ENCODE measurements around the gene FRAS1.
A peak's percentile ranks its signal among the peaks of the same experiment; 100 is the strongest.
"Not testable (repeated sequence)": the region's sequence is repeated elsewhere in the genome, so short reads cannot be mapped to it uniquely, and the experiment has no call there.

Gene FRAS1

DNA sequence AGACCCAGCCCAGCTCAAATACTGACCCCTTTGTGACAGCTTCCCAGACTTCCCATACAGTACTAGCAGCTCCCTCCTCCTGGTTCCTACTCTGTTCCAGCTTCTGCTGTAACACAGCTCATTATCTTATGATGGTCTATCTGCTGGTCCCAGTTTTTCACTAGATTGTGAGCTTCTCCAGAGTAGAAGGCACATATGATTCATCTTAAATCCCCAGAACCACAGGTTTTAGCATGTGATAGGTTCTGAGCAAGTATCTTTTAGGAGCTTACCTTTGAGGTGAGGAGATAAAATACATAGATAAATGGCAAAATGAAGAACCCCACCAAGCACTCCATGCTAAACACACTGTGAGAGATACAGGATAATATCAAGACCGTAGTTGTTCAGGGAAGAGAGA lies 466.9 kb downstream of the FRAS1 start:
- DNase-seq: no peak

DNA sequence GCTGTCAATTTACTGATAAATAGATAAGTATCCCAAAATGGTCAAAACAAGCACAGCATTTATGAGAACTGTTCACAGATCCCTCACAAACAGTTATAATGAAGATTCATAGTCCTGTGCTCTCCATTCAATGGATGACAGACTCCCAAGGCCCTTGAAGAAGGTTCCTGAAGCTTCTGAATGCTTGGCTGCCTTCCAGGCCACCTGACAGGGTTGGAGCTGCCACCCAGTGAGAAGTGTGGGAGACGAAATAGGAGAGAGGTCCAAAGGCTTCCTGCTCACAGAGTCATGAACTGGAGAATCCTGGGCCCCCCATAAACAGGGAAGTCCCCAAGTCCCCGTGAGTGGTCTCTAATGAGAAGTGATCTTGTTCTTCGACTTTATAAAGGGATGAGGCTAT lies 468.4 kb downstream of the FRAS1 start:
- no peak for DNase-seq

DNA sequence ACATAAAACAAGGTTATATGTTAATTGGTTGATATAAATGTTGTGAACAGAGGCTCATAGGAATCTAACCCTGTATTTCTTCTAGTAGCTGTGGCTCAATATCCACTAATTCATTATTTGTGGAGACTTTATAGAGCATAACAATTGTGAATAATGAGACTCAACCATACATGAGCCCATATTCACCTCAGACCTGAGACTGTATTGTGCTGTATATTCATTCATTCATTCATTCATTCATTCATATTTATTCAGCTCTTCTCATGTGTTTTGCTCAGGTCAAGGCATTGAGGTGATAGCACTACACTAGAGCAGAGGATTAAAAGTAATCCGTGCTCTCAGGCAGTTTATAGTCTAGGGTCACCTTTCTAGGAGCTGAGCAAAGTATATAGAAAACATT lies 470.0 kb downstream of the FRAS1 start:
- DNase-seq: no peak

DNA sequence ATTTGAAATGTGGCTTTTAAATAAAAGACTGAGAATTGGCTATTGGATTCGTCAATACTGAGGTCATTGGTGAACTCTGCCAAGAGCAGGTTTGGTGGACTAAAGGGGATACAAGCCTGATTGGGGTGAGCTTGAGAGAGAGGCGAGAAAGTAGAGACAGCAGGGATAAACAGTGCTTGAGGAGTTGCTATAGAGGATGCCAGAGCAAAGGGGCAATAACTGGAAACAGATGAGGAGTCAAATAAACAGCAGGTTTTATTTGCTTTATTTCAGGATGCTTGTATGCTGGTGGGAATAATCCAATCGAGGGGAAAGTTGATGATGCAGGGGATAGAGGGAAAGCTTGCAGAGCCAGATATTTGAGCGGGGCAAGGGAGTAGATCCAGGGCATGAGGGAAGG lies 470.4 kb downstream of the FRAS1 start:
- no peak for DNase-seq

DNA sequence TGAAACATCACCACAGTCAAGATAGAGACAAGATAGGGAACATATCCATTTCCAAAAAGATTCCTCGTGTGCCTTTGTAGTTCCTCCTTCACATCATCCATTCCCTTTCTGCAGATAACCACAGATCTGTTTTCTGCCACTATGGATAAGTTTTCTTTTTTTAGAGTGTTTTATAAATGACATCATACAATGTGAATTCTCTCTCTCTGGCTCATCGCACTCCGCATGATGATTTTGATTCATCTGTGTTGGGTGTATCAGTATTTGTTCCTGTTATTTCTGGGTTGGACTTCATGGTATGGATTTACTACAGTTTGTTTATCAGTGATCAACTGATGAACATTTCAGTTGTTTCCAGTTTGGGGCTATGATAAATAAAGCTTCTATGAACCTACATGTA lies 471.2 kb downstream of the FRAS1 start:
- no peak for DNase-seq

DNA sequence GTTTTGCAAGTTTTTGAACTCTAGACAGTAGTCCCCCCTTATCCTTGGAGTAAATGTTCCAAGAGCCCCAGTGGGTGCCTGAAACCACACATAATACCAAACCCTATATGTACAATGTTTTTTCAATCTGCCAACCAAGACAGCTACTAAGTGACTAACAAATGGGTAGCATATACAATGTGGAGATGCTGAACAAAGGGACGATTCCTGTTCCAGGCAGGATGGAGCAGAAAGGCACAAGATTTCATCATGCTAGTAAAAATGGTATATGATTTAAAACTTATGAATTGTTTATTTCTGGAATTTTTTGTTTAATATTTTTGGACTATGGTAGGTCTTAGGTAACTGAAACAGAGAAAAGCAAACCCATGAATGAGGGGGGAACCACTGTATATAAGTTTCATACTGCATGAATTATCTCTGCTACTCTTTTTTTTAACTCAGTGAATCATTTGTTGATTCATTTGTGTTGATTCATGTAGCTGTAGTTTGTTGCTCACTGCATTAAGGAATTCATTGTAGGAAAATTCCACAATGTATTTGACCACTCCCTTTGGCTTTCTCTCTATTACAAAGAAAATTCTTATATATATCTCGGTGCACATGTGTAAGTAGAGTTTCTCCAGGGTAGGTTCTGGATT lies 472.6 kb downstream of the FRAS1 start:
- peak in 1 of 2 experiments; percentile 26 for DNase-seq

DNA sequence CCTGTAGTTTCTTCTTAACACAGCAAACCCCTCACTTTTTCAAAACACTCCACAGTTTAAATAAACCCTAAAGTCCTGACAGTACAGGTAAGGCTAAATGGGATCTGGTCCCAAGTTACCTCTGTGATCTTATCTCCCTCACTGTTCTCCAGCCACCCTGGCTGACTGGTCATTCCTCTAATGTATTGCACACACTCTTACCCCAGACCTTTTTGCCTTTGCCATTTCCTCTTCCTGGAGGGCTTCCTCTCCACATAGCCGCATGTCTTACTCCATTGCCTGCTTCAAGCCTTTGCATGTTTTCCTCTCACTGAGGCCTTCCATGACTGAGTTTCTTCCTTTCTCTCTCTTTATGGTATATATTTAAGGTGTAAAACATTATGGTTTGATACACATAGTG lies 474.9 kb downstream of the FRAS1 start:
- DNase-seq: no peak

DNA sequence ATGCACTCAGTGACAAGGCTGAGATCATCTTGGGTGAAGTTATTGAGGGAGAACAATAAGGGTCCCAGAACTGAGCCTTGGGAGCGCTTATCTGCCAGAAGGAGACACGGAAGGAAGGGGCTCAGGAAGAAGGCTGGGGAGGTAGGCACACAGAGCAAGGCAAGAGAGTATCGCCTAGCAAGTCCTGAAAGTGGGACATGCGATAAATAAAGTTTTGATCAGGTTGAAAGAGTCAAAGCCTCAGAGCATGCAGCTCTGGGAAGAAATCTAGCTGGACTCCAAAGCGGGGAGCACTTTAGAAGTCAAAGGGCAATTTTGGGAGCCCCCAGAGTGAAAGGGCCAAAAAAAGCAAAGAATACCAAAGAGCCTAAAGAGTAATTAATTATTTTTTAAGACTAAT lies 476.7 kb downstream of the FRAS1 start:
- DNase-seq: no peak

DNA sequence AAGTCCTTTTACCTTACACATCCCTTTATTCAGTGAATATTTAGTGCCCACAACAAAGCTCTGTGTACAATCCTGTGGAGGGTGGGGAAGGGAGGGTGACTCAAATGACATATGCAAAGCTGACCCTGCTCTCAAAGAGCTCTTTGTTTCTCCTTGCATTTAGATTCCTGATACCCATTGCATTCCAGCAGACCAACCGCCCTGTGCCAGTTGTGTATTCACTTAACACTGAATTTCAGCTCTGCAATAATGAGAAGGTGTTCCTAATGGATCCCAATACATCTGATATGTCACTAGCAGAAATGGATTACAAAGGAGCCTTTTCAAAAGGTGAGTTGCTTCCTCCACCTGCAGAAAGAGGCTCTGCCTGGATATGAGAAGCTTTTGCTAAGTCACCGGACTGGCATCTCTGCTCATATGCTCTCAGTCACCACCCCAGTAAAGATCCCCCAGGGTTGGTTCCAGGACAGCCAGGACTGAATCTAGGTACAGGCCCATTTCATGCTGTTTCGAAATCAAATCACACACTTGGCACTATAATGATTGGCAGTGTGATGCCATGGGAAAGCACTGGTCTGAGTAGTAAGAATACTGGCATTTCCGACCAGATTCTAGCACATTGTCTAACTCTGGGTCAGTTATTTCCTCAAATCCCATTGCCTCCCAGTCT lies 477.3 kb downstream of the FRAS1 start:
- DNase-seq: peak in 1 of 2 experiments; percentile 4

DNA sequence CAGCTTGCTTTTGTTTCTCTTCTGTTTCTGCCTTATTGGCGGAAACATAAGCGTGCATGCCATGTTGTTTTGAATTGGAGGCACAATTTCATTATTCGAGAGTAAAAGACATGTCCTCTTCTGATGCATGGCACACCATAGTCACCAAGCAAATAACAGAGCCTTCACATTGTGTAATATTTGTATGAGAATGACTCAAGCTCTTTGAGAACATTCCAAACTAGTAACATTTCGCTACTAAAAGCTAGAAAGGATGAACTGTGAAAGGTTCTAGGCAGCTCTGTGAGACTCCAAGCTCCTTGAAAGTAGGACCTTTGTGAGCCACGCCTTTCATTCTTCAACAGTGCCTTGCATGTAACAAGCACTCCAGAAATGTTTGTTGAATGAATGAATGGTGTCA lies 485.2 kb downstream of the FRAS1 start:
- no peak for DNase-seq

DNA sequence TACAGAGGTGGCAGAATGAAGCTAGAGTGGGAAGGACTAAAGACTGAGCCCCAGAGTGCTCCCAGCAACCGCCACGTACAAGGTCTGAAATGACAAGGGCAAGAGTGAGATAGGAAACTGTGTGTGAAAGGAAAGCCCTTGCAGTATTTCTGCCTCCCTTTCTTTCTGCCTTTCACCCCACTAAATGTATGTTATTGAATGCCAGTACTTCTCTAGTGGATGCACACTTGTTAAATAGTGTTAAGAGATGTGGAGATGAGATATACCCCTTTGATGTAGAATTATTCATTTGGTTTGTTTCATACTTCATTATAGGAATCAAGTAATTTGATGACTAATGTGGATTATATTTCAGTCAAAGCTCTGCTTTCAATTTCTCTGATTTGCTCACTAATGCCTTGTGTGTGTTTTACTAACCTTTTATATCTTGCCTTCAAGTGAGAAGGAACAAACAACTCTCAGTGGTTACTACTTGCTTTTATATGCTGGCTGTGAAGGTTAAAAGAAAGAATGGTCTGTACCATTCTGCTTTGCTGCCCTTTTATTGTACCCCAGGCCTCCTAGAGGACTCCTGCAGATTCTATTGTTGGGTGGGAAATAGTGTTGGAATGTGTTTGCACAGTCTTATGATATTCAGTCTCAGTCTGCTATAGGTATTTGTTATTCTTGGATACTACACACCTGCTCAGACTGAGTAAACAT lies 486.5 kb downstream of the FRAS1 start:
- no peak for DNase-seq

DNA sequence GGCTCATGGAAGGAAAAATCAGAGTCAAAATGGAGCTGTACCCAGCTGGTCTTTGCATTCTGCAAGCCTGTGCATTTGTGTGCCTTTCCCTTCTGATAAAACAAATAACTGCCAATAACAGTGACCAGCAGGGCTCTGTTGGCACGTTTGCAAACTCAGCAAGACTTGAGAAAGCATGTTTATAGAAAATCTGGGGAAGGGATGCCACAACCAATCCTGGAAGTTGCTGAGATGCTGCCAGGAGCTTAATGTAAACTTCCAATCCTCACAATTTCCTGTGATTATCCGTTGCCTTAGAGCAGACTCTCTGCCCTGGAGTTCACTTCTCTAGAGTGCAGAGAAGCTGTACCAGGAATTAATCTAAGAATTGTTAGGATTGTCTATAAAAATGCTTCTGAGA lies 487.6 kb downstream of the FRAS1 start:
- no peak for DNase-seq

DNA sequence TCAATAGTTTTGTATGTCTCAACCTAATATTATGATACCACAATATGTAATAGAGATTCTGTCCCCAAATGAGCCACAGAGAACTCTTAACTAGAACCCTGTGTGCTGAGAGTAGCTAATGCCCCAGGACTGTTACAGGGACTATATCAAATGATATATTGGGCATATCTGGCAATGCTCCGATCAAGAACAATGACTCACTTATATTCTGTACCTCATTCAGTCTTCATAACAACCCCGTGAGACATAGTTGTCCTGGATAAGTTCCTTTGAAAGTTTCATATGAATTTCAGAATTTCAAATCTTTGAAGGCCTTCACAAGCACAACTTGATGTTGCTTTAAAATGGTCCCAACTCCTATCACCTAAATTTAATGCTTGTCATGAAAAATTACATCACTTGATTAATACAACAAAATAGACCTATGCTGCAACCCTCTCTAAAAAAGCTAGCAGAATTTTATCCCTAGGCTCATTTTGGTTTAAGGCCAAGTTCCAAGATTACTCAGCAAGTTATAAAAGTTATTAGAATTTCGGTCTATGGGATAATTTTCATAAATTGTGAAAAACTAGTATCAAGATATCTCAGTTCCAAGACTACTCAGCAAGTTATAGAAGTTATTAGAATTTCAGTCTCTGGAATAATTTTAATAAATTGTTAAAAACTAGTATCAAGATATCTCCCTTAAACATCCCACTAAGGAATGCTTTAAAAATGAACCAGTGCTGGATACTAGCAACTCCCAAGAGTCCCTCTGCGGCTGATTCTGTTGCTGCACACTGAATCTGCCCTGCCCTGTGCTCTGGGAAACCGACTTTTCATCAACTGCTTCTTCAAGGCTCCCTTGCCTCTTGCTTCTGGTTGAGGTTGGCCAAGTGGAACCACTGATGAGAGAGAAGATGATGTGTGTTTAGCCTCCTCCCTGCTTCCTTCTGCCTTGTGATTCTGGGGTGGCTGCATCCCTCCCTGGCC lies 488.4 kb downstream of the FRAS1 start:
- DNase-seq: no peak

DNA sequence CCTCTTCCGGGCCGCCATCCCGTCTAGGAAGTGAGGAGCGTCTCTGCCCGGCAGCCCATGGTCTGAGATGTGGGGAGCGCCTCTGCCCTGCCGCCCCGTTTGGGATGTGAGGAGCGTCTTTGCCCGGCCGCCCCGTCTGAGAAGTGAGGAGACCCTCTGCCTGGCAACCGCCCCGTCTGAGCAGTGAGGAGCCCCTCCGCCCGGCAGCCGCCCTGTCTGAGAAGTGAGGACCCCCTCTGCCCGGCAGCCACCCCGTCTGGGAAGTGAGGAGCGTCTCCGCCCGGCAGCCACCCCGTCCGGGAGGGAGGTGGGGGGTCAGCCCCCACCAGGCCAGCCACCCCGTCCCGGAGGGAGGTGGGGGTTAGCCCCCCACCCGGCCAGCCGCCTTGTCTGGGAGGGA lies 490.8 kb downstream of the FRAS1 start:
- not testable (repeated sequence) for DNase-seq

DNA sequence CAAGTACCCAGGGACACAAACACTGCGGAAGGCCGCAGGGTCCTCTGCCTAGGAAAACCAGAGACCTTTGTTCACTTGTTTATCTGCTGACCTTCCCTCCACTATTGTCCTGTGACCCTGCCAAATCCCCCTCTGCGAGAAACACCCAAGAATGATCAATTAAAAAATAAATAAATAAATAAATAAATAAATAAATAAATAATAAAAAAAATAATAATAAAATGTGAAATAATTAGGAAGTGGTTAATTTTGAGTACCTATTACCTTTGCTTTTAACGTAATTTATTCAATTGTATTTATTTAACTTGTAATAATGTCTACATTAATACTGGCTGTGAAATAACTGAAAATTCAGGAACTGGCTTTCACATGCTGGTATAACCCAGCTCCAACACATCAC lies 491.8 kb downstream of the FRAS1 start:
- DNase-seq: not testable (repeated sequence)

DNA sequence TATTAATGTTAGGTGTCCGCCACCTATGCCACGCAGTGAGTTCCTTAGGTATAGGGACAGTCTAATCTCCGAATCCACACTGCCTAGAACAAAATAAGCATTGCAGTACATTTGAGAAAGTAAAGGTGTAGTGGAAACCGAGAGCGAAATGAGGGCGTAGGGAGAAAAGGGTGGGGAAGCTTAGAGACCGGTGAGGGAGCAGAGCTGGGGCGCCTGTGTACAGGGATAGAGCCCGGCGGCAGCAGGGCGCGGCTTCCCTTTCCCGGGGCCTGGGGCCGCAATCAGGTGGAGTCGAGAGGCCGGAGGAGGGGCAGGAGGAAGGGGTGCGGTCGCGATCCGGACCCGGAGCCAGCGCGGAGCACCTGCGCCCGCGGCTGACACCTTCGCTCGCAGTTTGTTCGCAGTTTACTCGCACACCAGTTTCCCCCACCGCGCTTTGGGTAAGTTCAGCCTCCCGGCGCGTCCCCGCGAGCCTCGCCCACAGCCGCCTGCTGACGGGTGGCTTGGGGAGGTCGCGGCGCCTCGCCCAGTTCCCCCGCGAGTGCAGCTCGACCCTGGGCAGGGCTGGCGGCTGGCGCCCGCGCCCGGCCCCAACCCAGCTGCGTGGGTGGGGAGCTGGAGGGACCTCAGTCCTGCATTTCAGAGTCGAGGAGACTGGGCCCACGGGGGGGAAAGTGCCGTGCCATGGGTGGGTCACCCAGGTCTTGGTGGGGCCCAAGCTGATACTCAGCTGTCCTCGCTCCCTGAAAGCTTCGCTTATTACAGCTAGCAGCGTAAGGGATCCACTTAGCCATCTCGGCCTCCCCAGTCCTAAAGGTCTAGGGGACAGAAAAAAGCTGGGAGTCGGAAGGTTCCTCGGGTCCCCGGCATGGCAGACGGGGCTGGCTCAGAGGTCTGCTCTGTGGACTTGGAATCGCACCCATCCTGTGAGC lies 494.6 kb downstream of the FRAS1 start, which contains the start of gene ANXA3:
TSS of gene ANXA3 (plus strand) at position 351 of the 932 bp plus-strand sequence. CDS start 2,704 bp downstream, outside the sequence.
- no peak for DNase-seq

DNA sequence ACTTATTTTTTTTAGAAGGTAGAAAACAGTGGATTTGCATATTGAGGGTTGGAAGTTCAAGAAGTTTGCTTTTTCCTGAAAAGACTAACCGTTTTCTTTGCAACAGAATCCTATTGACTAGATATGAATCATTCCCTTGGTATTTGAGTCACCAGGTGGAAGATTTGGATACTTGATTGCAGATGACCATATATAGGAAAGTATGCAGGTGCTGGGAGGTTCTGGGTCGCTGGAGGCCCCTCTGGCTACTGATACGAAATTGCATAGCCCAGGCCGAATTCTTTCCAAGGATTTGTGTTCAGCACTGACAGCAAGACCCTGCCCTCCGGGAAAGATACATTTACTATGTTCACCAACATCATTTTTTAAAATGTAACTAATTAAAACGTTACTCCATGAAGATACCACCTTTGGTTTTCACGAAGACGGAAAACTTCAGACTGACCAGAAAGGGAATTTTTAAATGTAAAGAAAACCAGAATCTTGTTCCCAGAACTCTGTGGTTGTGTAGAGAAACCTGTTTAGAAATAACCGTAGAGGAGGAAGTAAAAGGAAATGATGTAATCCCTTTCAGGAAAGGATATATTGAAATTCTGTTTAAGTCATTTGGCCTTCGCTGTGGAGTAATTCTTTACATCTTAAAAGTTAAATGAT lies 495.4 kb downstream of the FRAS1 start:
- no peak for DNase-seq

DNA sequence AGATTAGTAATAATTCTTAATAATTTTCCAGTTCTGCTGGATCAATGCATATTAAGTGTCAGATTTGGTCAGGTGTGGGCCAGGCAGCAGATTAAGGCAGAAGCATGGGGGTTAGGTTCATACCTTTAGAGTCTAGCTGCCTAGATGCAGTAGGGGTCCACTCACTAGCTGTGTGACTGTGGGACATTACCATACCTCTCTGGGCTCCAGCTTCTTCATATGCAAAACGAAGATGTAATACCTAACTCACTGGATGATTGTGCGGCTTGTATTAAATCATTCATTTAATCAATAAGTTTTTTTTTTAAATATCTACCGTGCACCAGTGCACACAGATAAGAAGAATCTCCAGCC lies 495.9 kb downstream of the FRAS1 start:
- no peak for DNase-seq

DNA sequence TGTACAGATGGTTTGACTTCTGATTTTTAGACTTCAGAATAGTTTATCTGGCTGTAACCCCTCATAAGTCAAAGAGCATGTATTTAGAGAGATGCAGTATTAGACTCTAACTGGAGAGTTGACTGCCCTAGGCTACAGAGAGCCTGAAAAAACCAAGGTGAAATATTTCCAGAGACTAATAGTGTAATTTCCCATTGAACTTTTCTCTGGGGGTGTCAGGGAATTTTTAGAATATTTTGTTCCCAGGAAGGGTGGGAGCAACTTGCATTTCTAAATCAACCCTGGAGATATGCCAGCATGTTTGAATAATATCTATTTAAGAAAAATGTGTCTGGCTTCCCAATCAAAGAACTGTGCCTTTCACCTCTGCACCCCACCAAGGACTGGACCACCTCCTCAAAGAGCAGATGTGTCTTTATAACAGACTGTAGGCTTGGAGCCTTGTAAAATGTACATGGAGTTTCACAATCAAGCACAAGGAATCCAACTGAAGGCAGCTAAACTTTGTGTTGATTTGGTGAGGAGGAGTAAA lies 496.5 kb downstream of the FRAS1 start:
- no peak for DNase-seq

DNA sequence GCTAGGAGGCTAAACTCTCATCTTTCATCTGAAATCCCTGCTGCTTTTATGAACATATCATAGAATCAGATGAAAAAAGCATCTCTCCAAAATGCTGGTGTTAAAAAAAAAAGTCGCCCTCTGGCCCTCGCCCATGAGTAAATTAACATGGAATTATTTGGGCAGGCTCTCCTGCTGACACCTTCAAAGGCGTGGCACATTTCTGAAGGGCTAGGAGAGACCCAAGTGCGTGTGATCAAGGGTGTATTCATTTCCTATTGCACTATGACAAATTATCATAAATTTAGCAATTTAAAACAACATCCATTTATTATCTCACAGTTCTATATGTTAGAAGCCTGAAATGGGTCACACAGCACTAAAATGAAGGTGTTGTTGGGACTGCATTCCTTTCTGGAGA lies 499.5 kb downstream of the FRAS1 start:
- no peak for DNase-seq

DNA sequence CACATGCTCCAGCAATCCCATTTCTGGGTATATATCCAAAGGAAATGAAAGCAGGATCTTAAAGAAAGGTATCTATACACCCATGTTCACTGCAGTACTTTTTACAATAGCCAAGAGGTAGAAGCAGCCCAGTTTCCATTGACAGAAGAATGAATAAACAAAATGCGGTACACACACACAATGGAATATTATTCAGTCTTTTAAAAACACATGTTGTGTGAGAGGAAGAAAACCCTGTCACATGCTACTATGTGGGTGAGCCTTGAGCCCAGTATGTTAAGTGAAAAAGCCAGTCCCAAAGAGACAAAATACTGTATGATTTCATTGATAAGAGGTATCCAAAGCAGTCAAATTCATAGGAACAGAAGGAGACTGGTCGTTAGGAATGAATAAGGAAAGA lies 500.7 kb downstream of the FRAS1 start:
- DNase-seq: no peak
